ENCODE results near the gene SLC5A12. TPM values are rescaled to one million over a fixed set of nuclear protein-coding genes. Genes with fewer than 3 reads are reported as not detected.

Gene SLC5A12
- total RNA-seq (2021; ENCODE audit: unreplicated experiment) (not detected), Bru-seq, nascent RNA (not detected), BruChase-seq, experiment 1, labeled RNA remaining after a 2-hour chase (percentile 6 among the genes with signal in this experiment), BruChase-seq, experiment 2, labeled RNA remaining after a 6-hour chase (not detected)
- polyA plus RNA-seq (2012; ENCODE audit: insufficient read length), result not detected
- long read RNA-seq, result 0 reads

DNA sequence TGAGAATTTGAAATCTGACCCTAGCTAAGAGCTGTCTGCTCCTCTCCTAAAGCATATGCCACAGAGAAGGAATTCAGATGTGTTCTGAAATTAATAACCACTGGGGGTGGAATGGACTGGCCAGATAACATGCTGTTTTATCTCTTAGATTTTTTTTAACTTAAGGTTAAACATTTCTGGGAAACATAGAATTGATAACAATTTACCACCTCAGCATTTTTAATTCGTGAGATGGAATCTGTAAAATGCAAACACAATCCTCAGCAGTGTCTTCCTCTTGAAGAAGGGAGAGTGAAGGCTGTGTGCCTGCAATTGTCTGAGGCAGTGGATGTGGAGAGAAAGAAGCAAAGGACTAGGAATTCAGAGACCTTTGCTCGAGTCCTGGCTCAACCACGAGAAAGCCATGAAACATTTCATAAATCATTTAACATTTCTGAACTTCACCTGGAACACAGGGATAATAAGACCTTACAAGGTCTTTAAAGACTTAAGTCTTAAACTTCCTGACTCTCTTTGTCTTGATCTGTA, at the start of gene SLC5A12:
TSS of gene SLC5A12 (minus strand) at position 113 of the 528 bp plus-strand sequence. CDS start 346 bp downstream, outside the sequence.
- intact Hi-C loops (cut with micrococcal nuclease; ENCODE audit: unreplicated experiment) (no loop called here), in situ Hi-C loops (cut with HindIII; ENCODE audit: low pct_unique_long_range_greater_than_20kb, low sequenced_read_pairs) (no loop called here)
- no peak within 1 kb of the TSS for H3K27ac ChIP-seq (ENCODE audit: low read length)
- no peak for TF ChIP-seq CTCF (IDR thresholded peaks at IDR 0.05)
- no peak for TF ChIP-seq REST (IDR thresholded peaks at IDR 0.05; ENCODE audit: insufficient read depth in 1 of 2, low read depth in 2 of 2, low read length in 1 of 2)
- TF ChIP-seq TCF7L2 (IDR thresholded peaks at IDR 0.05; ENCODE audit: low read depth, low read length), result no peak
- no peak for TF ChIP-seq POLR2AphosphoS5 (IDR thresholded peaks at IDR 0.05; ENCODE audit: low read depth, low read length)
- no peak for TF ChIP-seq SIN3A (IDR thresholded peaks at IDR 0.05; ENCODE audit: borderline replicate concordance, insufficient read depth, low read depth, low read length)
- H3K9me3 ChIP-seq (ENCODE audit: control insufficient read depth, insufficient read depth, low read depth, low read length), result no peaks in the 10 kb centered on the region
- H3K4me3 ChIP-seq (ENCODE audit: low read depth in 2 of 2, low read length in 2 of 2), result no peak within 1 kb of the TSS
- no peaks in the 10 kb centered on the region for H3K27me3 ChIP-seq (ENCODE audit: control insufficient read depth, insufficient read depth, low read length)
- no peak for ATAC-seq
- CTCF ChIA-PET, result no interaction called here
- no TSS peak for BruUV-seq (replicated peaks)
- DNase-seq (ENCODE audit: low read depth, low spot score), result no peak
- POLR2A ChIA-PET, result no interaction called here
- no peaks in the 10 kb centered on the region for H3K36me3 ChIP-seq (ENCODE audit: control insufficient read depth, insufficient read depth, low read length)
- H3K4me1 ChIP-seq (ENCODE audit: control insufficient read depth, insufficient read depth, low read length), result no peaks in the 10 kb centered on the region

DNA sequence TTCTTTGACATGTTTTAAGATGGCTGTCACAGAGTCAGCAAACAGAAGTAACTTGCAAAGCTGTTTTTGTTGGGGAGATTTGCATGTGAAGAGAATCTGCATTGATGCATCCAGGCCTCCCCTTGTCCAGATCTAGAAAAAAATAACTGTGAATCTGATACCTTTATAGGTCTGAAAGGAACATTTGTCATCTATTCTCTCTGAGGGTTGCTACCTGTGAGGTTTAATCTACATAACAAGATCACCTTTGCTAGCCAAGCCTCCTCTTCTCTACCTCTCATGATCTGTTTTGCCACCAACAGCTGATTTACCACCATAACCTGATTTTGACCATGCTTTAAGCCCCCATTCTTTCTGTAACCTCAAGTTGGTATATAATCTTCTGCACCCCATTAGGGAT, 47.2 kb upstream of the SLC5A12 start:
- no TSS peak for BruUV-seq (replicated peaks)
- Histone ChIP-seq H3K36me3 (ENCODE audit: control insufficient read depth, insufficient read depth, low read length) (no peaks in the 10 kb centered on the region), H3K27me3 (ENCODE audit: control insufficient read depth, insufficient read depth, low read length) (no peaks in the 10 kb centered on the region), H3K4me1 (ENCODE audit: control insufficient read depth, insufficient read depth, low read length) (no peaks in the 10 kb centered on the region), H3K9me3 (ENCODE audit: control insufficient read depth, insufficient read depth, low read depth, low read length) (no peaks in the 10 kb centered on the region), H3K4me3 (ENCODE audit: low read depth in 2 of 2, low read length in 2 of 2) (no peak overlapping the region), H3K27ac (ENCODE audit: low read length) (no peak overlapping the region)
- DNase-seq (ENCODE audit: low read depth, low spot score), result no peak
- CTCF ChIA-PET, result no interaction called here
- no peak for ATAC-seq
- intact Hi-C loops (cut with micrococcal nuclease; ENCODE audit: unreplicated experiment) (no loop called here), in situ Hi-C loops (cut with HindIII; ENCODE audit: low pct_unique_long_range_greater_than_20kb, low sequenced_read_pairs) (no loop called here)
- POLR2A ChIA-PET, result no interaction called here
- TF ChIP-seq POLR2AphosphoS5 (IDR thresholded peaks at IDR 0.05; ENCODE audit: low read depth, low read length) (no peak), TCF7L2 (IDR thresholded peaks at IDR 0.05; ENCODE audit: low read depth, low read length) (no peak), SIN3A (IDR thresholded peaks at IDR 0.05; ENCODE audit: borderline replicate concordance, insufficient read depth, low read depth, low read length) (no peak), REST (IDR thresholded peaks at IDR 0.05; ENCODE audit: insufficient read depth in 1 of 2, low read depth in 2 of 2, low read length in 1 of 2) (no peak), CTCF (IDR thresholded peaks at IDR 0.05) (no peak)
